Renal cortical epithelial cell (primary cell): ENCODE data around the gene SSX2IP. TPM values are rescaled to one million over a fixed set of nuclear protein-coding genes. Genes with fewer than 3 reads are reported as not detected.
"Not testable (repeated sequence)": the region's sequence is repeated elsewhere in the genome, so short reads cannot be mapped to it uniquely, and the experiment has no call there.

Source experiments
- DNase-seq: peaks from one replicate; pipeline ENCODE4 v3.0.0-alpha.2; 2011; ENCODE audit warnings: low read depth
- total RNA-seq: library from RNA; depleted of rRNA; stranded (reverse); fragments of >200 nt; gene quantifications from 2 replicates; pipeline ENCODE4 v1.2.3, GENCODE V29; 2014

SSX2IP gene
- total RNA-seq, 1 donor from 2014 or later: 36.8 TPM

GRCh38 chr1:84677415-84678099 is 12.7 kb downstream of the SSX2IP start:
- DNase-seq: no peak

- no peak for DNase-seq
These were observed 14.6 kb downstream of the SSX2IP start for GRCh38 chr1:84675631-84676030.

GRCh38 chr1:84675106-84675505 is 15.2 kb downstream of the SSX2IP start:
- DNase-seq: peak; percentile 68

- DNase-seq: no peak
These were observed 15.6 kb downstream of the SSX2IP start for GRCh38 chr1:84674705-84675104.

- DNase-seq: no peak
These were observed 16.2 kb downstream of the SSX2IP start for GRCh38 chr1:84674021-84674420.

- no peak for DNase-seq
These were observed 18.0 kb downstream of the SSX2IP start for GRCh38 chr1:84672080-84672854.

- DNase-seq: no peak
These were observed 20.4 kb downstream of the SSX2IP start for GRCh38 chr1:84669831-84670230.

GRCh38 chr1:84668185-84668584 is 22.1 kb downstream of the SSX2IP start:
- no peak for DNase-seq

- no peak for DNase-seq
These were observed 24.5 kb downstream of the SSX2IP start for GRCh38 chr1:84665703-84666317.

GRCh38 chr1:84653130-84653677 is 37.1 kb downstream of the SSX2IP start:
- DNase-seq: no peak

GRCh38 chr1:84644472-84644871 is 45.8 kb downstream of the SSX2IP start:
- no peak for DNase-seq

GRCh38 chr1:84643183-84643582 is 47.1 kb downstream of the SSX2IP start:
- no peak for DNase-seq

GRCh38 chr1:84642774-84643173 is 47.5 kb downstream of the SSX2IP start:
- DNase-seq: no peak

- DNase-seq: not testable (repeated sequence)
These were observed 50.5 kb downstream of the SSX2IP start for GRCh38 chr1:84639731-84640130.

- DNase-seq: peak; percentile 82
These were observed 54.8 kb downstream of the SSX2IP start for GRCh38 chr1:84635429-84635828.

GRCh38 chr1:84634536-84635205 is 55.6 kb downstream of the SSX2IP start:
- peak; percentile 97 for DNase-seq

GRCh38 chr1:84632673-84633434 is 57.4 kb downstream of the SSX2IP start:
- DNase-seq: peak; percentile 96

- DNase-seq: no peak
These were observed 58.1 kb downstream of the SSX2IP start for GRCh38 chr1:84632137-84632536.

- no peak for DNase-seq
These were observed 65.4 kb downstream of the SSX2IP start for GRCh38 chr1:84624876-84625275.

GRCh38 chr1:84621553-84621952 is 68.7 kb downstream of the SSX2IP start:
- no peak for DNase-seq

GRCh38 chr1:84620720-84621313 is 69.4 kb downstream of the SSX2IP start:
- DNase-seq: peak; percentile 45
